ENCODE measurements around the gene PNPO. TPM values are rescaled to one million over a fixed set of nuclear protein-coding genes. Genes with fewer than 3 reads are reported as not detected.

Gene PNPO
- total and polyA plus RNA-seq, 2 of the 13 experiments (the other 11 are each of a cell fraction or from before 2014, with no cell fraction given): 47.9 to 63.3 TPM

DNA sequence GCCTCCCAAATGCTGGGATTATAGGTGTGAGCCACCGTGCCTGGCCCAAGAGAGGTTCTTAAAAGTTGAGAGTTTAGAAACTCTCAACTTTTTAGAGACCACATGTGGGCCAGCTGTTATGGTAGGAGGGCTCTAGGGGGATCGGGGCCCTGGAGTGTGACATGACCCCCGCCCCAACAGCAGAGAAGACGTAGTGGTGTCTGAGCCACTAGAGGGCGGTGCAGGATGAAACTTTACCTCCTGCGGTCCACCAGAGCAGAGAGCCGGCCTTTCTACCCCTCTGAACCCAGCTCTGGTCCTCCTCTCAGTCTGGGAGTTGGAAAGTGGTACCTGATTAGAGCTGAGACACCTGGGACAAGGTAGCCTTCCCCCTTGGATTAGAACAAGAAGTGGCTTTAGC, 37.0 kb downstream of the PNPO start:
- no peaks in the 10 kb centered on the region for H3K9me3 ChIP-seq (ENCODE audit: low read length)
- H3K4me3 ChIP-seq (replicated peaks in 1 of 3; ENCODE audit: insufficient read depth in 1 of 3, low read depth in 2 of 3, low read length in 3 of 3): no peak overlapping the region
- in situ Hi-C loops (cut with HindIII; ENCODE audit: extremely low pct_ligation_motif_present, low pct_unique_long_range_greater_than_20kb): loop anchor here (5.0 kb wide), 1 partner anchor 39 kb away; no protein-coding TSS in a partner anchor
- no peak overlapping the region for H3K27ac ChIP-seq (ENCODE audit: extremely low read length, insufficient read depth, low read length)
- BruUV-seq (replicated peaks): no TSS peak
- POLR2A ChIA-PET: interaction anchor here (0.9 kb wide), 1 partner anchor 137 kb away, joined by 3 read pairs; no protein-coding TSS in a partner anchor
- H3K79me2 ChIP-seq (ENCODE audit: insufficient read depth, low read length): no peaks in the 10 kb centered on the region
- H4K20me1 ChIP-seq (ENCODE audit: insufficient read depth, low read length): peaks cover 5% of the 10 kb centered on the region; the same call in 1 of the 2 replicates
- FAIRE-seq (peak; percentile 65), ATAC-seq (peak; percentile 89), DNase-seq (ENCODE audit: low spot score) (peak; percentile 51)
- H2AFZ ChIP-seq (ENCODE audit: low read length): no peak overlapping the region
- no peak overlapping the region for H3K4me2 ChIP-seq (ENCODE audit: low read depth, low read length)
- H3K27me3 ChIP-seq (ENCODE audit: control insufficient read depth in 1 of 2, insufficient read depth in 2 of 2, low read length in 2 of 2): no peaks in the 10 kb centered on the region
- no peaks in the 10 kb centered on the region for H3K4me1 ChIP-seq (ENCODE audit: insufficient read depth, low read length)
- CTCF ChIA-PET (ENCODE audit: low intra/inter-chr PET ratio, low total read pairs): interaction anchor here (1.1 to 2.1 kb wide), 3 partner anchors 9 to 40 kb away, joined by 4 to 17 read pairs (median 12); no protein-coding TSS in a partner anchor
- H3K36me3 ChIP-seq (replicated peaks in 1 of 2; ENCODE audit: control insufficient read depth in 1 of 2, insufficient read depth in 2 of 2, low read length in 2 of 2): peaks cover 42 to 87% of the 10 kb centered on the region in 2 experiments
- 49% methylated on average over 7 of the region's 7 CpGs for WGBS (ENCODE audit: low lambda C conversion rate)
- intact Hi-C loops (cut with micrococcal nuclease; ENCODE audit: unreplicated experiment): loop anchor here (1.0 kb wide), 1 partner anchor 40 kb away; no protein-coding TSS in a partner anchor
- H3K9ac ChIP-seq (ENCODE audit: insufficient read depth, low read depth, low read length): no peak overlapping the region
- TF ChIP-seq KLF11 (CRISPR knock-in tag; IDR thresholded peaks at IDR 0.05): no peak
- no peak for TF ChIP-seq ZNF350 (CRISPR knock-in tag; IDR thresholded peaks at IDR 0.05; ENCODE audit: borderline replicate concordance, low read depth)
- TF ChIP-seq KLF15 (CRISPR knock-in tag; IDR thresholded peaks at IDR 0.05; ENCODE audit: borderline replicate concordance): no peak
- no peak for TF ChIP-seq GATAD2A (CRISPR knock-in tag; IDR thresholded peaks at IDR 0.05)
- TF ChIP-seq U2AF1 (optimal IDR thresholded peaks at IDR 0.05; ENCODE audit: low read depth, low read length): no peak
- TF ChIP-seq SMC3 (IDR thresholded peaks at IDR 0.05; ENCODE audit: low read length): peak; percentile 64
- TF ChIP-seq ZNF775 (CRISPR knock-in tag; IDR thresholded peaks at IDR 0.05; ENCODE audit: borderline replicate concordance): no peak
- TF ChIP-seq, protein P1, sequence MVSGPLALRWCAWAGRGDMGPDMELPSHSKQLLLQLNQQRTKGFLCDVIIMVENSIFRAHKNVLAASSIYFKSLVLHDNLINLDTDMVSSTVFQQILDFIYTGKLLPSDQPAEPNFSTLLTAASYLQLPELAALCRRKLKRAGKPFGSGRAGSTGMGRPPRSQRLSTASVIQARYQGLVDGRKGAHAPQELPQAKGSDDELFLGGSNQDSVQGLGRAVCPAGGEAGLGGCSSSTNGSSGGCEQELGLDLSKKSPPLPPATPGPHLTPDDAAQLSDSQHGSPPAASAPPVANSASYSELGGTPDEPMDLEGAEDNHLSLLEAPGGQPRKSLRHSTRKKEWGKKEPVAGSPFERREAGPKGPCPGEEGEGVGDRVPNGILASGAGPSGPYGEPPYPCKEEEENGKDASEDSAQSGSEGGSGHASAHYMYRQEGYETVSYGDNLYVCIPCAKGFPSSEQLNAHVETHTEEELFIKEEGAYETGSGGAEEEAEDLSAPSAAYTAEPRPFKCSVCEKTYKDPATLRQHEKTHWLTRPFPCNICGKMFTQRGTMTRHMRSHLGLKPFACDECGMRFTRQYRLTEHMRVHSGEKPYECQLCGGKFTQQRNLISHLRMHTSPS (CRISPR knock-in tag; IDR thresholded peaks at IDR 0.05; ENCODE audit: low read depth): no peak
- TF ChIP-seq, protein P2, sequence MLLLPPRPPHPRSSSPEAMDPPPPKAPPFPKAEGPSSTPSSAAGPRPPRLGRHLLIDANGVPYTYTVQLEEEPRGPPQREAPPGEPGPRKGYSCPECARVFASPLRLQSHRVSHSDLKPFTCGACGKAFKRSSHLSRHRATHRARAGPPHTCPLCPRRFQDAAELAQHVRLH (CRISPR knock-in tag; IDR thresholded peaks at IDR 0.05; ENCODE audit: borderline replicate concordance, low read depth): no peak
- TF ChIP-seq ZNF138 (CRISPR knock-in tag; IDR thresholded peaks at IDR 0.05; ENCODE audit: low read depth): no peak
- TF ChIP-seq ZNF614 (CRISPR knock-in tag; IDR thresholded peaks at IDR 0.05; ENCODE audit: borderline replicate concordance): no peak
- no peak for TF ChIP-seq ZFY (CRISPR knock-in tag; IDR thresholded peaks at IDR 0.05)
- TF ChIP-seq KLF9 (CRISPR knock-in tag; IDR thresholded peaks at IDR 0.05; ENCODE audit: low read depth): no peak
- peak; percentile 76 for TF ChIP-seq STAG1 (CRISPR knock-in tag; IDR thresholded peaks at IDR 0.05)
- TF ChIP-seq PTBP1 (IDR thresholded peaks at IDR 0.05; ENCODE audit: low read depth, low read length, poor library complexity, severe bottlenecking): no peak
- TF ChIP-seq AKAP8 (CRISPR knock-in tag; IDR thresholded peaks at IDR 0.05): no peak
- TF ChIP-seq, protein P3, sequence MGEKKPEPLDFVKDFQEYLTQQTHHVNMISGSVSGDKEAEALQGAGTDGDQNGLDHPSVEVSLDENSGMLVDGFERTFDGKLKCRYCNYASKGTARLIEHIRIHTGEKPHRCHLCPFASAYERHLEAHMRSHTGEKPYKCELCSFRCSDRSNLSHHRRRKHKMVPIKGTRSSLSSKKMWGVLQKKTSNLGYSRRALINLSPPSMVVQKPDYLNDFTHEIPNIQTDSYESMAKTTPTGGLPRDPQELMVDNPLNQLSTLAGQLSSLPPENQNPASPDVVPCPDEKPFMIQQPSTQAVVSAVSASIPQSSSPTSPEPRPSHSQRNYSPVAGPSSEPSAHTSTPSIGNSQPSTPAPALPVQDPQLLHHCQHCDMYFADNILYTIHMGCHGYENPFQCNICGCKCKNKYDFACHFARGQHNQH (CRISPR knock-in tag; IDR thresholded peaks at IDR 0.05): no peak
- TF ChIP-seq SKI (IDR thresholded peaks at IDR 0.05; ENCODE audit: partially characterized antibody): no peak
- no peak for TF ChIP-seq FLYWCH1 (CRISPR knock-in tag; IDR thresholded peaks at IDR 0.05)
- no peak for TF ChIP-seq CENPT (CRISPR knock-in tag; IDR thresholded peaks at IDR 0.05; ENCODE audit: low read depth)
- no peak for TF ChIP-seq HDAC6 (IDR thresholded peaks at IDR 0.05; ENCODE audit: low read depth, low read length)
- peak; percentile 81 for TF ChIP-seq RAD21 (CRISPR knock-in tag; IDR thresholded peaks at IDR 0.05)
- no peak for TF ChIP-seq FOXA3 (CRISPR knock-in tag; IDR thresholded peaks at IDR 0.05)
- no peak for TF ChIP-seq THAP11 (CRISPR knock-in tag; IDR thresholded peaks at IDR 0.05)
- TF ChIP-seq RBM22 (optimal IDR thresholded peaks at IDR 0.05; ENCODE audit: low read length): no peak
- no peak for TF ChIP-seq ZNF570 (CRISPR knock-in tag; IDR thresholded peaks at IDR 0.05; ENCODE audit: borderline replicate concordance)
